ENCODE measurements around the gene TMEM135.
"Not testable (repeated sequence)": the region's sequence is repeated elsewhere in the genome, so short reads cannot be mapped to it uniquely, and the experiment has no call there.

The TMEM135 gene

GRCh38 chr11:87081358-87081757 lies 43.6 kb downstream of the TMEM135 start:
- Histone ChIP-seq H3K4me1 (ENCODE audit: control insufficient read depth, insufficient read depth, low read length) (peaks cover 23% of the 10 kb centered on the region), H3K27ac (ENCODE audit: low read depth, low read length) (no peak overlapping the region), H3K4me3 (ENCODE audit: low read depth, low read length) (no peak overlapping the region), H3K9ac (ENCODE audit: low read depth, low read length) (no peak overlapping the region), H3K27me3 (ENCODE audit: control insufficient read depth, insufficient read depth, low read length) (peaks cover 46% of the 10 kb centered on the region), H3K9me3 (ENCODE audit: control insufficient read depth, insufficient read depth, low read length) (peaks cover 7% of the 10 kb centered on the region; the same call in 1 of the 2 replicates), H3K36me3 (ENCODE audit: control insufficient read depth, insufficient read depth, low read length) (peaks cover 8% of the 10 kb centered on the region; the same call in 1 of the 2 replicates)

GRCh38 chr11:87082590-87082989 lies 44.9 kb downstream of the TMEM135 start:
- peaks cover 23% of the 10 kb centered on the region for H3K4me1 ChIP-seq (ENCODE audit: control insufficient read depth, insufficient read depth, low read length)
- peaks cover 46% of the 10 kb centered on the region for H3K27me3 ChIP-seq (ENCODE audit: control insufficient read depth, insufficient read depth, low read length)
- 0 out of 2 replicates have a peak, but pooled peaks cover 2% of the 10 kb centered on the region for H3K36me3 ChIP-seq (ENCODE audit: control insufficient read depth, insufficient read depth, low read length)
- H3K27ac ChIP-seq (ENCODE audit: low read depth, low read length): peak overlapping the region; percentile 81
- no peak overlapping the region; the same call in 1 of the 2 replicates for H3K4me3 ChIP-seq (ENCODE audit: low read depth, low read length)
- peaks cover 17% of the 10 kb centered on the region; the same call in 1 of the 2 replicates for H3K9me3 ChIP-seq (ENCODE audit: control insufficient read depth, insufficient read depth, low read length)
- H3K9ac ChIP-seq (ENCODE audit: low read depth, low read length): no peak overlapping the region

- peaks cover 19% of the 10 kb centered on the region for H3K9me3 ChIP-seq (ENCODE audit: control insufficient read depth, insufficient read depth, low read length)
- H3K9ac ChIP-seq (ENCODE audit: low read depth, low read length): no peak overlapping the region
- no peaks in the 10 kb centered on the region for H3K36me3 ChIP-seq (ENCODE audit: control insufficient read depth, insufficient read depth, low read length)
- H3K4me3 ChIP-seq (ENCODE audit: low read depth, low read length): peak overlapping the region; percentile 4; the same call in 1 of the 2 replicates
- H3K27me3 ChIP-seq (ENCODE audit: control insufficient read depth, insufficient read depth, low read length): peaks cover 46% of the 10 kb centered on the region
- H3K27ac ChIP-seq (ENCODE audit: low read depth, low read length): peak overlapping the region; percentile 81
- peaks cover 23% of the 10 kb centered on the region for H3K4me1 ChIP-seq (ENCODE audit: control insufficient read depth, insufficient read depth, low read length)
Measured at GRCh38 chr11:87083029-87083428, 45.3 kb downstream of the TMEM135 start.

GRCh38 chr11:87092159-87092558 lies 54.4 kb downstream of the TMEM135 start:
- Histone ChIP-seq H3K9me3 (ENCODE audit: control insufficient read depth, insufficient read depth, low read length) (peaks cover 15% of the 10 kb centered on the region), H3K9ac (ENCODE audit: low read depth, low read length) (no peak overlapping the region), H3K27me3 (ENCODE audit: control insufficient read depth, insufficient read depth, low read length) (no peaks in the 10 kb centered on the region), H3K27ac (ENCODE audit: low read depth, low read length) (no peak overlapping the region), H3K4me3 (ENCODE audit: low read depth, low read length) (no peak overlapping the region), H3K4me1 (ENCODE audit: control insufficient read depth, insufficient read depth, low read length) (no peaks in the 10 kb centered on the region), H3K36me3 (ENCODE audit: control insufficient read depth, insufficient read depth, low read length) (no peaks in the 10 kb centered on the region; the same call in 1 of the 2 replicates)

- H3K4me3 ChIP-seq (ENCODE audit: low read depth, low read length): no peak overlapping the region
- H3K9ac ChIP-seq (ENCODE audit: low read depth, low read length): no peak overlapping the region
- H3K27ac ChIP-seq (ENCODE audit: low read depth, low read length): no peak overlapping the region
- no peaks in the 10 kb centered on the region for H3K27me3 ChIP-seq (ENCODE audit: control insufficient read depth, insufficient read depth, low read length)
- peaks cover 12% of the 10 kb centered on the region for H3K9me3 ChIP-seq (ENCODE audit: control insufficient read depth, insufficient read depth, low read length)
- H3K4me1 ChIP-seq (ENCODE audit: control insufficient read depth, insufficient read depth, low read length): no peaks in the 10 kb centered on the region
- H3K36me3 ChIP-seq (ENCODE audit: control insufficient read depth, insufficient read depth, low read length): no peaks in the 10 kb centered on the region; the same call in 1 of the 2 replicates
Measured at GRCh38 chr11:87092567-87092966, 54.8 kb downstream of the TMEM135 start.

GRCh38 chr11:87097582-87097981 lies 59.8 kb downstream of the TMEM135 start:
- no peak overlapping the region for H3K4me3 ChIP-seq (ENCODE audit: low read depth, low read length)
- H3K4me1 ChIP-seq (ENCODE audit: control insufficient read depth, insufficient read depth, low read length): no peaks in the 10 kb centered on the region
- H3K36me3 ChIP-seq (ENCODE audit: control insufficient read depth, insufficient read depth, low read length): no peaks in the 10 kb centered on the region
- no peaks in the 10 kb centered on the region for H3K9me3 ChIP-seq (ENCODE audit: control insufficient read depth, insufficient read depth, low read length)
- H3K27me3 ChIP-seq (ENCODE audit: control insufficient read depth, insufficient read depth, low read length): no peaks in the 10 kb centered on the region
- no peak overlapping the region for H3K9ac ChIP-seq (ENCODE audit: low read depth, low read length)
- no peak overlapping the region for H3K27ac ChIP-seq (ENCODE audit: low read depth, low read length)

- Histone ChIP-seq H3K36me3 (ENCODE audit: control insufficient read depth, insufficient read depth, low read length) (no peaks in the 10 kb centered on the region), H3K4me1 (ENCODE audit: control insufficient read depth, insufficient read depth, low read length) (no peaks in the 10 kb centered on the region), H3K4me3 (ENCODE audit: low read depth, low read length) (no peak overlapping the region), H3K9ac (ENCODE audit: low read depth, low read length) (no peak overlapping the region), H3K9me3 (ENCODE audit: control insufficient read depth, insufficient read depth, low read length) (no peaks in the 10 kb centered on the region), H3K27me3 (ENCODE audit: control insufficient read depth, insufficient read depth, low read length) (no peaks in the 10 kb centered on the region), H3K27ac (ENCODE audit: low read depth, low read length) (no peak overlapping the region)
Measured at GRCh38 chr11:87101956-87102580, 64.3 kb downstream of the TMEM135 start.

- H3K27me3 ChIP-seq (ENCODE audit: control insufficient read depth, insufficient read depth, low read length); H3K9me3 ChIP-seq (ENCODE audit: control insufficient read depth, insufficient read depth, low read length); H3K4me1 ChIP-seq (ENCODE audit: control insufficient read depth, insufficient read depth, low read length); H3K9ac ChIP-seq (ENCODE audit: low read depth, low read length); H3K36me3 ChIP-seq (ENCODE audit: control insufficient read depth, insufficient read depth, low read length); H3K4me3 ChIP-seq (ENCODE audit: low read depth, low read length); H3K27ac ChIP-seq (ENCODE audit: low read depth, low read length): not testable (repeated sequence)
Measured at GRCh38 chr11:87105826-87106225, 68.1 kb downstream of the TMEM135 start.

GRCh38 chr11:87107379-87107778 lies 69.6 kb downstream of the TMEM135 start:
- not testable (repeated sequence) for H3K36me3 ChIP-seq (ENCODE audit: control insufficient read depth, insufficient read depth, low read length); H3K27me3 ChIP-seq (ENCODE audit: control insufficient read depth, insufficient read depth, low read length); H3K4me1 ChIP-seq (ENCODE audit: control insufficient read depth, insufficient read depth, low read length); H3K9me3 ChIP-seq (ENCODE audit: control insufficient read depth, insufficient read depth, low read length); H3K4me3 ChIP-seq (ENCODE audit: low read depth, low read length); H3K27ac ChIP-seq (ENCODE audit: low read depth, low read length); H3K9ac ChIP-seq (ENCODE audit: low read depth, low read length)

GRCh38 chr11:87110443-87111131 lies 72.9 kb downstream of the TMEM135 start:
- Histone ChIP-seq H3K9me3 (ENCODE audit: control insufficient read depth, insufficient read depth, low read length) (no peaks in the 10 kb centered on the region), H3K36me3 (ENCODE audit: control insufficient read depth, insufficient read depth, low read length) (no peaks in the 10 kb centered on the region), H3K9ac (ENCODE audit: low read depth, low read length) (no peak overlapping the region), H3K4me1 (ENCODE audit: control insufficient read depth, insufficient read depth, low read length) (no peaks in the 10 kb centered on the region), H3K27ac (ENCODE audit: low read depth, low read length) (no peak overlapping the region), H3K4me3 (ENCODE audit: low read depth, low read length) (no peak overlapping the region), H3K27me3 (ENCODE audit: control insufficient read depth, insufficient read depth, low read length) (no peaks in the 10 kb centered on the region)

- Histone ChIP-seq H3K27me3 (ENCODE audit: control insufficient read depth, insufficient read depth, low read length) (no peaks in the 10 kb centered on the region), H3K36me3 (ENCODE audit: control insufficient read depth, insufficient read depth, low read length) (no peaks in the 10 kb centered on the region), H3K4me3 (ENCODE audit: low read depth, low read length) (no peak overlapping the region), H3K27ac (ENCODE audit: low read depth, low read length) (no peak overlapping the region), H3K9me3 (ENCODE audit: control insufficient read depth, insufficient read depth, low read length) (no peaks in the 10 kb centered on the region), H3K4me1 (ENCODE audit: control insufficient read depth, insufficient read depth, low read length) (no peaks in the 10 kb centered on the region), H3K9ac (ENCODE audit: low read depth, low read length) (no peak overlapping the region)
Measured at GRCh38 chr11:87114093-87114492, 76.4 kb downstream of the TMEM135 start.
